PC-9 (cell line): ENCODE data around the gene ART1.

Experiments used
- CTCF ChIP-seq: fragments of 200-600 bp; sonication (generic); conservative IDR thresholded peaks from 2 replicates; pipeline ENCODE4 v1.6.1; 2017; ENCODE audit warnings: mixed run types, antibody characterized with exemption, mild to moderate bottlenecking, moderate library complexity
- EZH2 ChIP-seq: fragments of 200-600 bp; sonication (generic); IDR thresholded peaks from 2 replicates; pipeline ENCODE4 v1.8.0; 2017; ENCODE audit warnings: antibody characterized with exemption, low read depth

GRCh38 chr11:3710485-3711259 is 65.7 kb downstream of the ART1 start:
- no peak for TF ChIP-seq CTCF
- TF ChIP-seq EZH2: no peak
